GM18858 (cell line): ENCODE results near the gene ATG9B.

ENCODE experiments used
- ATAC-seq: cut with Tn5 transposase; IDR thresholded peaks from one replicate; pipeline ENCODE4 v1.9.1; 2021; ENCODE audit not compliant: unreplicated experiment

The ATG9B gene

DNA sequence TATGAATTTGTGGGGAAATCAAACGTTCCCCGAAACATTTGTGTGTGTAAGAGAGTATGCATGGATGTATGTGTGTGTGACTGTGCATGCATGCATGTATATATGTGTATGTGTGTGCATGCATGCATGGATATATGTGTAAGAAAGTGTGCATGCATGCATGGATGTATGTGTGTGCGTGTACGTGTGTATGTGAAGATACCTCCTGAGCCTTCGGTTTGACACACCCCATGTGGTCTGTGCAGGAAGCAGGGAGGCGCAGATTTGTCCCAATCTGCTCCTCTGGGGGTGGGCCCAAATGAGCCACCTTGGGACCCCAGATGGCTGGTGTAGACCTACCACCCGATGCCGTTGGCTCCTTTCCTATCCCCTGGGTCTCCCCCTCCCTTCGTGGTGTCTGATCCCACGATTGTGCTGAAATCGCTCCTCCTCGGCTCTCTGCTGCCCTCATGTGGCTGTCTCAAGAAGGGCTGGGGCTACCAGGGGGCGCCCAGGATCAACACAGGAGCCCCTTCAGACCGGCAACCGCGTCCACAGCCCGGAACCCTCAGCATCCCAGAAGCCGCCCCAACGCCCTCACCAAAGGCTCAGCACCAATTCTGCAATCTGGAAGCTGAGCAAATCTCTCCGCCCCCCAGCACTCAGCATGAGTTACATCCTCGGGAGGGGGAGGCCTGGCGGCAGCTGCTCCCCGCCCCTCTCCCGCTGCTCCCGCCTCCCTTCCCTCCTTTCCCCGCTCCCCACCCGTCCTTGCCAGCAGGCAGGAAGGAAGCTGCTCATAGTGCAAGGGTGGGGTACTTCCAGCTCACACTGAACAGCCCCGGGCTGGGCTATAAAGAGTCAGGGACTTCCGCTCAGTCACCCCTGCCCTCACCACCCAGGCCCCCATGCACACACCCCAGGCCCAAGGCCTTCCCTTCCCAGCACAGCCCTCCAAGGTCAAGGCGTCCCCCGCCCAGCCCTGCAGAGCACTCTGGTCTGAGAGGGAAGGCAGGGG is 35.8 kb downstream of the ATG9B start:
- no peak for ATAC-seq

DNA sequence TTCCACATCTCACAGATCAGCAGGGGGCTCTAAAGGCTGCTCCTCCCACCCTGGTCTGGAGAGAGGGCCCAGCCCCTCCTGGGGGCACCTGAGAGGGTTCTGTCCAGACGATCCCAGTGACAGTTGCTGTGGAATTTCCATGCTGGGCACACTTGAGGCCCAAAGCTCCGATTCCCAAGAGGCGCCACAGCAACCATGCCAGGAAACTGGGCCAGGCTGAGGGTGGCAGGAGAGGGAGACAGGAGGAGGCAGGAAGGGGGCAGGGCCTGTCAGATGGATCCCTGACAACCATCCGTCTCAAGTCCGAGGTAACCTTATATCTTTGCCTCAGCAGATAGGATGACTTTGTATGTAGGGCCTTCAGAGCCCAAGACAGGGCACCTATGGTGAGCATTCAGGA is 37.7 kb downstream of the ATG9B start:
- ATAC-seq: no peak

DNA sequence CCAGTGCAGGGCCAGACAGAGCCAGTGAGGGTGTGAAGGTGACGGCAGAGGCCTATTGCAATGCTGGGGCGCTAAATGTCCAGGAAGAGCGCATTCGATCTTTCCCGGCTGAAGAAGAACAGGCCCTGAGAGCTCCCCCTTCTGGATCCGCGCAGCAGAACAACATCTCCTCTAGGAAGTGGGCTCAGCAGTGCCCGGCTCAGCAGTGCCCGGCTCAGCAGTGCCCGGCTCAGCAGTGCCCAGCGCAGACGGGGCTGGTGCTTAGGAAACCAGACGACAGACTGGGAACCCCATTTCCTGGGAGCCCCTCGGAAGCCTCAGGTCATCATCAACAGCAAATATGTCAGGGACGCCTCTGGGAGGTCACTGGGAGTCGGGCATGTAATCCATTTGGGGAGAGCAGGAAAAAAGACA is 38.2 kb downstream of the ATG9B start:
- no peak for ATAC-seq

DNA sequence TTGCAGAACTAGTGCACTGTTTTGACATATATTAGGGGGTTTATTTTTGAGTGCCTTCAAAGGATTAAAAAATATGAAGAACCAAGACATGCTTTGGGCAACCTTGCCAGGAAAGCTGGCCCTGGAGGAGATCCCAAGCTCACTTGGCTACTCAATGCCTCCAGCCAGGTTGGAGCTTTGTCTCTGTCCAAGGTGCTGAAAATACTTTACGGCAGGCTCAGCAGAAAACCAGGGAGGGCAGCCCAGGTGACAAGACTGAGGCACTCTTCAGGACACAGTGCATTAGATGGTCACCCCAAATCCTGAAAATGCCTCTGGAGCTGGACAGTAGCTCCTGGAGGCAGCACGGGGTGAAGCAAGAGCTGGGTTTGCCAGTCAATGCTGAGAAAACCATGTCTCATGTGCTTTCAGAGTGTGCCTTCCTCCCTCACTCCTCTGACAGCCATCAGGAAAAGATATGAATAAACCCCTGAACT is 40.4 kb downstream of the ATG9B start:
- ATAC-seq: no peak

DNA sequence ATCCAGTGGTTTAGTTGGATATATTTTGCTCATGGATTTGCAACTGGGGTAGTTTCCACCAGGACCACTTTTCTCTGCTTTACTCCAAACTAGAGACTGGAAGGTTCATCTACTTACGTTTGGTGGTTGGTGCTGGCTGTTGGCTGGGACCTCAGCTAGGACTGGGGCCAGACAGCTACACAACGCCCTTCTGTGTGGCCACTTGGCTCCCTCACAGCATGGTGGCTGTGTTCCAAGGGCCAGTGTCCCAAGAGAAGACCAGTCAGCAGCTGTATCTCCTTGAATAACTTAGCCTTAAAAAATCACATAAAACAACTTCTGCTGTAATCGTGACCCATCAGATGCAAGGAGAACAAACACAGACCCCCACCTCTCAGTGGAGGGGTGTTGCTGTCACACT is 41.9 kb downstream of the ATG9B start:
- ATAC-seq: no peak

DNA sequence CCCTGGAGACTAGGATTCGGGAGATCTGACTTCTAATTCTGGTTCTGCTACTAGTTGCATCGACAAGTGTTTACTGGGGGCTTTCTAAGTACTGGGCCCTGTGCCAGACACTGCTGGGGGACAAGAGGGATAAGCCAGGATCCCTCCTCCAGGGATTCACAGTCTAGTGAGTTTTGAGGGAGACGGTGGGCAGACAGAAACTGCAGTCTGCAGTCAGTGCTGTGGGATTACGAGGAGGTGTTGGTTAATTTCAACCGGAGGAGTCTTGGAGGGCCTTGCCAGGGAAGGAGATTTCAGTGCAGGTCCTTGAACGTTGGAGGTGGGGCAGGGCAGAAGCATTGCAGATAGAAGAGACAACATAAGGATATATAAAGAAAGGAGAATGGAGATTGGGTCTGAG is 42.6 kb downstream of the ATG9B start:
- no peak for ATAC-seq

DNA sequence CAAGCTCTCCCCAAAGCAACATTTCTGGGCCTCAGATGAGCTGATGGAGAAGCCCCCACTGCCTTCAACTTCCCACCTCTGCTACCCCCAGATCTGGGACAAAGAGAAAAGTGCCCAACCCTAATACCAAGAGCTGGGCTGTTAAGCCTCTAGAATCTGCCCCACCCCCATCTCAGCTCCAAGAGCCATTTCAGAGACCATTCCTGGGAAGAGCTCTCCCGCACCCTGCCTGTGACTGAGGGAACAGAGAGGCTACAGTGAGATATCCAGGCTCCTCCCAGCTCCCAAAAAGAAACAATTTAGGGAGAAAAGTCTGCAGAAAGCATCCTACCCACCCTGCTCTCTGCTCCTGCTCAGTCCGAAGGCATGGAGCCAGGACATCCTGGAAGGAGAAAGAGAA is 43.6 kb downstream of the ATG9B start:
- no peak for ATAC-seq

DNA sequence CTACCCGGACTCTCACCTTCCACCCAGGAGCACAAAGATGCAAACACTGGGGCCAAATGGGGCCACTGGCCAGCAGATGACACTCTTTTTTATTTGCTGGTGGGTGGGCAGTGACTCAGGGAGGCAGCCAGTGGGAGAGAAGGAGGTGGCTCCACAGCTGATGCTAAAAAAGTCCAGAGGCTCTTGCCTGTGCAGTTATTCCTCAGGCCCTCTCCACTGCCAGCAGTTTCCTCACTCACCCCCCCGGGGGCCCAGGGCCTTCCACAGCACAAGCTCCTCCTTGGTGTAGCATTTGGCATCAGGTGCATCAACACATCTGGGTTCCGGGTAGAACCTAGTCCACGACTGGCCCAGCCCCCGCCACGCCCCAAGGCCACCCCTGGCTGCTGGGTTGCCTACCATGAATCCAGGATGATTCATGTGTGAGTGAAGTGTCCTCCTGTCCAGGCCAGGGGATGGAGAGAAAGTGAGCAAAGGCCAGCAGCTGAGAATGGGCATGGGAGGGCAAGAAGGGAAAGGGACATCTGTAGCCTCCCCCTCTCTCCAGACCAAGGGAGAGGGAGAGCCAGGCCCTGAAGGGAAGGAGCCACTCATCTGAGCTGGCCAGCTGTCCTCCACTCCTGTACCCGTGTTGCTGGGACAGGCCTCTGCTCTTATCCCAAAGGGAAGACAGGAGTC is 44.4 kb downstream of the ATG9B start:
- ATAC-seq: no peak

DNA sequence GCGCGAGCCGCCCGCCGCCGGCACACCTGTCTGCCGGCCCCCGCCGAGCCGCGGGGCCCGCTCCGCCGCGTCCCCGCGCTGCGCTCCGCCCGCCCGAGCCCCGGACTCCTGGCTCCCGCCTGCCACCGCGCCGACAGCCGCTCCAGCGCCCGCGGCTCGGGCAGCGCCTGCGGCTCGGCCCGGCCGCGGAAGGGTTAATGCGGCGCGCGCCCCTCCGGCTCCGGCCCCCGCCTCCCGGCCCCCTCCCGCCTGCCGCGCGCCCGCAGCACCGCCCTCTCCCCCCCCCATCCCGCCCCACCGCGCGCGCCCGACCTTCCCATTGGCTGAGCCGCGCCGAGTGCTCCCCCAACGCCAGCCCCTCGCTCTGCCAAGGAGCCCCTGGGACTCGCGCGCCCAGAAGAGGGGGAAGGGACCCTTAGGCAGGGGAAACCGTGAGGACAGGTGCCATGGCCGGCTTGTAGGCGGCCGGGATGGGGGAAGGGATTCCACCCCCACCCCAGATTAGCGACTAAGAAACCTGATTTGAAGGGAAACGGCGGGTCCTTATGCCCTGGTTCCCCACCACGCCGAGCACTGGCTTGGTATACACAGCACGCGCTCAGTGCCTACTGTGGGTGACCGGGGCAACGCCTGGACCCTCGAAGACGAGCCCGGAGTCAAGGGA is 46.0 kb downstream of the ATG9B start, which contains the start of gene KCNH2:
TSS of gene KCNH2 (minus strand) at position 196 of the 664 bp plus-strand sequence. CDS start 408 bp downstream, outside the sequence.
- no peak for ATAC-seq

DNA sequence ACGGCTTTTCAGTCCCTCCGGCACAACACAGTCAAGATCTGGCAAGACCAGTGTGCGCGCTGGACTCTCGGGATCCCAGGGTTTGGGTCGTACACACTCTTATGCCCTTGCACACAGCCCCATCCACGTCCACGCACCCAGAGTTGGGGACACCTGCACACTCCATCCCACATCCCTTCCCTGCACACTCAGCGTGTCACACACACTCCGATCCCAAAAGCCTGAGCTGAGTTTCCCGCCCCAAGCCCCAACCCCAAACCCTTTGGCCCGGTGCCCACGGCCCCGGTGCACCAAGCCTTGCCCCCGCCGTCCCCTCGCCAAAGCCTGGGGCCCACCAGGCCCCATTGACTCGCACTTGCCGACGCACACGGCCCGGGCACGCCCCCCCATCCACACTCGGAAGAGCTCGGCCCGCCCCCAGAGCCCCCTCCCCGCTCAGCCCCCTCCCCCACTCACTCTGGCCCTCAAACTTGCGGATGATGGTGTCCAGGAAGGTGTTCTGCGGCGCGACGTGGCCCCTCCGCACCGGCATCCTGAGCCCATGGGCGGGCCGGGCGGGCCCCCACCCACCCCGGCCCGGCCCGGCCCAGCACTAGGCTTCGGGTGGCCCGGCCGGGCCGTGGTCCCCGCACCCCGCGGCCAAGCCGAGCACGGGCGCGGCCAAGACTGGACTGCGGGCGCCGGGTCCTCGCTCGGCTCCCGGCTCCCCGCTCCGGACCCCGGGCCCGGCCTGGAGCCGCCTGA is 46.7 kb downstream of the ATG9B start:
- ATAC-seq: no peak

DNA sequence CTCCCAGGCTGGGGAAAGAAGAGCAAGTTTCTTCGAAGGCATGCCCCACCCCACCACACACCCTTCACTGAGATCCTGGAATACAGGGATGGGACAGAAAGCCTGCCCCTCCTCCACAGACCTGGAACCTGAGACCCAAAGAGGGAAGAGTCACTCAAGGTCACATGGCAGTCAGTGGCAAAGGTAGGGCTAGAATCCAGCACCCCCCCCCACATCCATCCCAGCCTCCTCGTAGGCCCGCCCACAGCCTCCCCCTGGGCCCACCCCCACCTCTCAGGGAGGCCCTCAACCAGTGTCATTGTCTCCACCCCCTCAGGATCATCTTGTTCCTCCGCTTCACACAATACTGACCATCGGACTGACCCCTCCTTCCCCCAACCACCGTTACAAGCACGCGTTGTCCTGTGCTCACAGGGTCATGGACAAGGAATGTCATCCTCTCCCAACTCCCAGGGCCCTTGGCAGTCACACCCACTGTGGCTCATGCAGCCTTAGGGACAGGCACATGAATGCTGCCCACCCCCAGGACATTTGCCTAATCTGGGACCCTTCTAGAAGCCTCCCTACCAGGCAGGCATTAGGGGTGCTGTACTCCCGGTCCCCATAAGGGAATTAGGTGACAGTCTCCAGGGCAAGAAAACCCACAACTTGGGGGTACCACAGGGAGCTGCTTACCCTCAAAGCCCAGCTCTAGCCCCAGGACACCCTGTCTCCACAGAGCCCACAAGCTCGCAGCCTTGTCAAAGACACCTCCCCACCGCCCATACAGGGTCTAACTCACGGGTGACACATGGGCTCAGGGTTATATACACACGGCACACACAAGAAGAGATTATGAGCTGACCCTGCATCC is 47.5 kb downstream of the ATG9B start:
- ATAC-seq: no peak

DNA sequence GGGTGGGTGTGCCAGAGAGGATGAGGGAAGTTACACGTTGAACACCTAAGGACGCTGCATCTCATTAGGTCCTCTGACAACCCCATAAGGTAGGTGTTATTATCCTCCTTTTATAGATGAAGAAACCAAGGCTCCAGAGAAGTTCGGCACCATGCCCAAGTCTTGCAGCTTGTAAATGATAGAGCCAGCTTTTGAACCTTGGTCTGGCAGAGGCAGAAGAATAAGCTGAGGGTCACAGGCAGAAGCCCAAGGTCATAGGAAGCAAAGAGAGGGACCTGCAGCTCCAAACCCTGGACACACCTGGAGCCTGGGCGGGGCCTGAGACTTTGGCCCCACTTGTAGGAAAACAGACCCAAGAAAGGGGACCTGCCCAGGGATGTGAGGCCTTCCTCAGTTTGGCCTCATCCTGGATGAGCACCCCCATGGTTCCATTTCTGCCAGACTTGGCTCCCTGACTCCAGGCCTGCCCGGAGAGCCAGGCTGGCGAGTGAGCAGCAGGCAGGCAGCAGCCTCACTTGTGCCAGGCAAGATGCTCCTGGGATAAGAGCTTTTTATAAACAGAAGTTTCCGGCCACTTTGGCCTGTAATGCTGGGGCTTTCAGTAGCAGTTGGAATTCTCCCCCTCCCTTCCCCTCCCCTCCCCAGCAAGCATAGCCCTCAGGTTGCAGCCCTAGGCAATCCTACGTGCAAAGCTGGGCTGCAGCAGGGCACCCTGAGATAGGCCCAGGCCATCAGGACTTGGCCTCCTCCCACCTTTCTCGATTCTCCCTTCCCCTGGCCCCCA is 48.6 kb downstream of the ATG9B start:
- ATAC-seq: no peak

DNA sequence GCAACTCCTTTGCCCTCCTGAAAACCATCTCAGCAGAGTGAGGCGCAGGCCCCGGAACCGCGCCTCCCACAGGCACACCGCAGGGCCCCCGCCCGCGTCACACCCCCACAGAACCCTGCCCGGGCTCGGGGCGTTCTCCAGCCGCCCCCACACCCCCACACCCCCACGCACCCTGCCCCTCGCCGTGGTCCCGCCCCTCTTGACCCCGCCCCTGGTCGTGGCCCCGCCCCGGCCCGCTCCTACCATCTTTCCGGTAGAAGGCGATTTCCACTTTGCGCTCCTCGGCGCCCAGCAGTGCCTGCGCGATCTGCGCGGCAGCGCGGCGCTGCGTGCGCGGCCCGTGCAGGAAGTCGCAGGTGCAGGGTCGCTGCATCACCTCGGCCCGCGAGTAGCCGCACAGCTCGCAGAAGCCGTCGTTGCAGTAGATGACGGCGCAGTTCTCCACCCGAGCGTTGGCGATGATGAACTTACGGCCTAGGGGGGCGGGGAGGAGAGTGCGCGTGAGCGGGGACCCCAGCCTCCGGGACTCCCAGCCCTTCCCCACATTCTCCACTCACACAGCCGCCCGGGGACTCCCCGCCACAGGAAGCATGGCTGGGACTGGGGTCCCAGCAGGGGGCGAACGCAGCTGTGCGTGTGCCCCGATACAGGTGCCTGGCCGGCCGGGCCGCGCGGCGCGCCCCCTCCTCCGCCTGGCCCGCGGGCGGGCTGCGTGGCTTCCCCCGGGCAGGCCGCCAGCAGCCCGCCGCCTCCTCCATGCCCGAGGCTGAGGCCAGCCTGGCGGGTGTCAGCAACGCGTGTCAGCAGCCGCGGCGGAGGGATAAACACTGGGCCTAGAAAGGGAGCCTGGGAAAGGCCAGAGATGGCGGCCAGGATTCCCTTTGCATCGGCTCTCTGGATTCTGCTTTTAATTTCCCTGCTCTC is 49.6 kb downstream of the ATG9B start:
- ATAC-seq: no peak

DNA sequence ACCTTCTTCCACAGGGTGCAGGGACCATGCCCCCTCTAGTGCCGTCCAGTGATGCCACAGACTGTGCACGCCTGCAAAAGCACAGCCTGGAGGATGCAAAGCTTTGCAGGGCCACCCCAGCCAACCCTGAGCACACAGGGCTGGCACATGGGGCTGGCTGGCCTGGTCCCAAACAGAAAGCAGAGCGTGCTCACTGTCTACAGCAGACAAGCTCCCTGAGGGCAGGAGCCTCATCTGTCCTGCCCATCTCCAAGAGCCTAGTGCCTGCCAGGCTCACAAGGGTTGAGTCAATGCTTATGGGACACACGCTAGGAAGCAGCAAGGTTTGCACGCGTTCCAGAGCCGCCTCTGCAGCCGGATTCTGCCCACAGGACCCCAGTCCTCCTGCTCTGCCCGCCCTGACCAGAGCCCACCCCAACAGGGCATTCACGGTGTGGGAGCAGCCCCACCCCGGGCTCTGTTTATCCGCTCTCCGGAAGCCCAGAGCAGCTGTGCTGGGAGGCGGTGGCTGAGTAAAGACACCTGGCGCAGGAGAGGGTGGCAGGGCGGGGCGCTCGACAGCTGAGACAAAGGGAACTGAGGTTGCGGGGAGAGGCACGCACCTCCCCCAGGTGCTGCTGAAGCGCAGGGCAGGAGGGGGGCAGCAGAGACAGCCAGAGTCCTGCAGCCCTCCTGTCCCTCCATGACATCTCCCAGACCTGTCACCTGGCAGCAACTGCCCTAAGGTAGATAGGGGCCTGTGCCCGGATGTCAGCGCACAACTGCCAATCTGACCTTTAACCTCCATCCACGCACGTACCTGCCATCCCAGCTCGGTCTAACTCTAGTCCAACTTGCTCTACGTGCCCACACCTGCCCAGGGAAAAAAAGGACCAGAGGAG is 50.5 kb downstream of the ATG9B start:
- ATAC-seq: no peak

DNA sequence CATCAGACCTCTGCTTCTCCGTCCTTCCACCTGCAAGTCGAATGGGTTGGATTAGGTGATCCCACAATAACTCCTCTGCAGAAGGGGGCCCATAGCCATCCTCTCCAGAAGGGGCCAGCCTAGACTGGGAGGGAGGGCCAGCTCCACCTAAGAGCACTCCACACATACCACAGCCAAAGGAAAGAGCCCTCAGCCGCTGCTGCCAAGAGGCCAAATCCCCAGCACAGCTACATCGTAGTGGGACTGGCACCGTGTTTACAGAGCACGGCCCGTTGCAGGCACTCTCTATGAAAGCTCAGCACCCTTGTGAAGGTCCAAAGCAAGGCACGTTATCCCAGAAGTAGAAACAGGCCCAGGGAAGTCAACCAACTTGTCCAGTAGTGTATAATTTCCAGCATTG is 51.6 kb downstream of the ATG9B start:
- no peak for ATAC-seq

DNA sequence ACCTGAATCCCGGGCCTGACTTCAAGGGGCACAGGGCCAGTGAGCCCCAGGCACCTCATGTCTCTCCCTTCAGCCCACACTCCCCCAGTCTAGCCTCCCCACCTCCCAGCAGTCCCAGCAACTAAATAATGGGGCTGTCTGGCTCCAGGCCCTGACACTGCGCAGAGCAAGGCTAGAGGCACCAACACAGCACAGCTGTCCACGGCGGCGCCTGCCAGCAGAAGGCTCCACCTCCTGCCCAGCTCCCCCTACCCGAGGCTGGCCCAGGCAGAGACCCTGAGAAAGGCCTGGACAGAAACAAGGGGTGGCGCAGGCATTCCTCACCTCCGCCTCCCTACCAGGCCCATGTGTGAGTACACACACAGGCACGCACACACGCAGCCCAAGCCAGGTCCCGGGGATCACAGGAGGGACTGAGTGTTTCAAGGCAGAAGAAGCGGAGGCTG is 52.2 kb downstream of the ATG9B start:
- ATAC-seq: no peak
